ENCODE data around the gene PPP1R9A.

GRCh38 chr7:94903971-94904370 is 3.4 kb upstream of the PPP1R9A start:
- TF ChIP-seq CTCF (IDR thresholded peaks at IDR 0.05) (no peak), POLR2A (IDR thresholded peaks at IDR 0.05) (no peak), POLR2AphosphoS5 (IDR thresholded peaks at IDR 0.05) (no peak)

All from prostate gland (tissue), 2 donors.